ENCODE results near the gene GTF3C2. TPM values are rescaled to one million over a fixed set of nuclear protein-coding genes. Genes with fewer than 3 reads are reported as not detected.
A peak's percentile ranks its signal among the peaks of the same experiment; 100 is the strongest.

Gene GTF3C2
- total RNA-seq, 1 donor from 2014 or later, result 16.2 TPM

GRCh38 chr2:27308359-27308881, 48.1 kb downstream of the GTF3C2 start, which contains the start of gene UCN:
UCN (minus strand) TSS chr2:27308445; CDS start chr2:27307895, 550 bp downstream.
- peak within 1 kb of the TSS; percentile 28 for H3K27ac ChIP-seq (replicated peaks)
- intact Hi-C loops (cut with micrococcal nuclease), result no loop called here
- peaks cover 62% of the 10 kb centered on the region for H3K36me3 ChIP-seq
- no peak for TF ChIP-seq CTCF (IDR thresholded peaks at IDR 0.05; ENCODE audit: borderline replicate concordance)
- H3K4me3 ChIP-seq, result no peak within 1 kb of the TSS
- H3K27me3 ChIP-seq (ENCODE audit: low read depth), result peaks cover 44% of the 10 kb centered on the region
- H3K4me1 ChIP-seq, result peaks cover 32% of the 10 kb centered on the region
- DNase-seq, result no peak
- H3K9me3 ChIP-seq (replicated peaks), result no peaks in the 10 kb centered on the region

GRCh38 chr2:27307545-27308358, 48.8 kb downstream of the GTF3C2 start:
- peaks cover 44% of the 10 kb centered on the region for H3K27me3 ChIP-seq (ENCODE audit: low read depth)
- peaks cover 37% of the 10 kb centered on the region for H3K4me1 ChIP-seq
- no peak for DNase-seq
- H3K27ac ChIP-seq (replicated peaks), result peak overlapping the region; percentile 28
- peaks cover 62% of the 10 kb centered on the region for H3K36me3 ChIP-seq
- intact Hi-C loops (cut with micrococcal nuclease), result no loop called here
- no peak overlapping the region for H3K4me3 ChIP-seq
- H3K9me3 ChIP-seq (replicated peaks), result no peaks in the 10 kb centered on the region
- TF ChIP-seq CTCF (IDR thresholded peaks at IDR 0.05; ENCODE audit: borderline replicate concordance), result no peak

- H3K36me3 ChIP-seq, result peaks cover 62% of the 10 kb centered on the region
- no peak for DNase-seq
- intact Hi-C loops (cut with micrococcal nuclease), result no loop called here
- no peaks in the 10 kb centered on the region for H3K9me3 ChIP-seq (replicated peaks)
- H3K27ac ChIP-seq (replicated peaks), result no peak overlapping the region
- no peak overlapping the region for H3K4me3 ChIP-seq
- no peak for TF ChIP-seq CTCF (IDR thresholded peaks at IDR 0.05; ENCODE audit: borderline replicate concordance)
- peaks cover 44% of the 10 kb centered on the region for H3K27me3 ChIP-seq (ENCODE audit: low read depth)
- H3K4me1 ChIP-seq, result peaks cover 43% of the 10 kb centered on the region
Measured at GRCh38 chr2:27307287-27307544, 49.3 kb downstream of the GTF3C2 start.

- TF ChIP-seq CTCF (IDR thresholded peaks at IDR 0.05; ENCODE audit: borderline replicate concordance), result no peak
- no peak for DNase-seq
- Histone ChIP-seq H3K9me3 (replicated peaks) (no peaks in the 10 kb centered on the region), H3K4me1 (peaks cover 47% of the 10 kb centered on the region), H3K36me3 (peaks cover 64% of the 10 kb centered on the region), H3K27me3 (ENCODE audit: low read depth) (peaks cover 44% of the 10 kb centered on the region), H3K4me3 (peak overlapping the region; percentile 9), H3K27ac (replicated peaks) (no peak overlapping the region)
- intact Hi-C loops (cut with micrococcal nuclease), result no loop called here
Measured at GRCh38 chr2:27306573-27307286, 49.8 kb downstream of the GTF3C2 start.

GRCh38 chr2:27306136-27306535, 50.4 kb downstream of the GTF3C2 start:
- Histone ChIP-seq H3K27ac (replicated peaks) (peak overlapping the region; percentile 8), H3K4me3 (peak overlapping the region; percentile 9), H3K27me3 (ENCODE audit: low read depth) (peaks cover 44% of the 10 kb centered on the region)

More at GRCh38 chr2:27306136-27306535, 50.4 kb downstream of the GTF3C2 start:
- no peak for TF ChIP-seq CTCF (IDR thresholded peaks at IDR 0.05; ENCODE audit: borderline replicate concordance)
- peaks cover 52% of the 10 kb centered on the region for H3K4me1 ChIP-seq
- intact Hi-C loops (cut with micrococcal nuclease), result no loop called here
- H3K9me3 ChIP-seq (replicated peaks), result no peaks in the 10 kb centered on the region
- DNase-seq, result no peak
- peaks cover 68% of the 10 kb centered on the region for H3K36me3 ChIP-seq
